Ectodermal cell (in vitro differentiated cells): ENCODE measurements around the gene COL8A1.

ENCODE experiments used
- H3K27ac ChIP-seq: 2 replicates; pipeline ENCODE4 v1.7.0; 2013; ENCODE audit warnings: mild to moderate bottlenecking, low read depth, low read length; ENCODE audit not compliant: insufficient read depth, poor library complexity, severe bottlenecking
- H3K27me3 ChIP-seq: 2 replicates; pipeline ENCODE4 v1.7.0; 2013; ENCODE audit warnings: mild to moderate bottlenecking, low read length; ENCODE audit not compliant: insufficient read depth, control insufficient read depth, poor library complexity, severe bottlenecking
- H3K36me3 ChIP-seq: one replicate; pipeline ENCODE4 v1.7.0; 2013; ENCODE audit warnings: low read length; ENCODE audit not compliant: control insufficient read depth, insufficient read depth
- H3K4me1 ChIP-seq: one replicate; pipeline ENCODE4 v1.7.0; 2013; ENCODE audit warnings: low read length; ENCODE audit not compliant: control insufficient read depth, insufficient read depth
- H3K4me3 ChIP-seq: 2 replicates; pipeline ENCODE4 v1.7.0; 2013; ENCODE audit warnings: low read depth, low read length, control low read depth; ENCODE audit not compliant: insufficient read depth
- H3K9me3 ChIP-seq: 2 replicates; pipeline ENCODE4 v1.7.0; 2013; ENCODE audit warnings: mild to moderate bottlenecking, low read length, moderate library complexity; ENCODE audit not compliant: control insufficient read depth
- WGBS, 2 experiments: methylation state at CpG; one replicate each; pipeline ENCODE4 v1.1.7; 2013; ENCODE audit warnings: missing lambda C conversion rate in 2 of 2; 5-methylcytosine and 5-hydroxymethylcytosine counted together

The COL8A1 gene

DNA sequence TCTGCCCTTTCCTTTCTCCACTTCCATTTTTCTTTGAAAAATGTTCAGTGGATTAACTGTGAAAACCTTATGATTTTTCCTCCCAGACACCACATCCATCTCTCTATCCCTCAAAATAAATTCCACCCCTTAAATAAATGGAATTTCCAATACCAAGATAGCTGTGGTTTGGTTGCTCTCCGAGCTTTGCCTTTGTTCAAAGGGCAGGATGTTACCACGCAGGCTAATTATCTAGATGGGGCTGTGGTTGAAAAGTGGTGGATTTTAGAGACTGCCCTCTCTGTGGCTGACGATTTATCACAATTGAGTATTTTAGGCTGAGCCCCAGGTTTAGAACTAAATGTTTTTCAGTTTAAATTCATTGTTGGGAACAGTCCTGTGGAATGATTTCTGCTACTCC is 142.4 kb downstream of the COL8A1 start:
- 84 to 91% methylated on average over 3 of the region's 3 CpGs for WGBS, 2 experiments
- no peaks in the 10 kb centered on the region for H3K9me3 ChIP-seq
- no peak overlapping the region for H3K27ac ChIP-seq
- no peaks in the 10 kb centered on the region for H3K4me1 ChIP-seq
- H3K36me3 ChIP-seq, result no peaks in the 10 kb centered on the region
- H3K4me3 ChIP-seq, result no peak overlapping the region
- H3K27me3 ChIP-seq, result no peaks in the 10 kb centered on the region

DNA sequence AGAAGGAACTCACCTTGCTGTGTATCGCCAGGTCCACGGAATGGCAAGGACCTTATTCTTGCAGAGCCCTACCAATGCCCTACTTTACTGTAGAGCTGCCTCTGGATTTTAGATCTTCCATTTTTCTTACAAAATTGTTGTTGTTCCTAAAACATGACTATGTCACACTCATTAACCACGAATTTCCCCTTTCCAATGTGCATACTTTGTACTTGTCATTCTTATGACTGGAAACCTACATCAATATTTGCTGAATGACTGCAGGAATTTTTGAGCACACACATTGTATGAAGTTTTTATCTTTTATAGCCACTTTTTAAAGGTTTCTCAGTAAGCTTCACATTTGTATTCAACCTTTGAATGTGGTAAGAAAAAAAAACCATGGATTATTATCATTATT is 143.4 kb downstream of the COL8A1 start:
- H3K4me1 ChIP-seq, result no peaks in the 10 kb centered on the region
- no peak overlapping the region for H3K4me3 ChIP-seq
- H3K36me3 ChIP-seq, result no peaks in the 10 kb centered on the region
- no peaks in the 10 kb centered on the region for H3K27me3 ChIP-seq
- H3K27ac ChIP-seq, result no peak overlapping the region
- no peaks in the 10 kb centered on the region for H3K9me3 ChIP-seq
- WGBS, 2 experiments, result 91 to 93% methylated on average over 3 of the region's 3 CpGs

- no peaks in the 10 kb centered on the region for H3K36me3 ChIP-seq
- no peak overlapping the region for H3K27ac ChIP-seq
- no peaks in the 10 kb centered on the region for H3K4me1 ChIP-seq
- H3K4me3 ChIP-seq, result no peak overlapping the region
- H3K27me3 ChIP-seq, result no peaks in the 10 kb centered on the region
- WGBS, 2 experiments, result 92 to 94% methylated on average over 4 to 5 of the region's 5 CpGs
- no peaks in the 10 kb centered on the region for H3K9me3 ChIP-seq
Observed at GRCh38 chr3:99783011-99783573, 144.7 kb downstream of the COL8A1 start.

GRCh38 chr3:99789011-99789721 is 150.8 kb downstream of the COL8A1 start:
- 44 to 55% methylated on average over 2 to 3 of the region's 3 CpGs for WGBS, 2 experiments
- H3K36me3 ChIP-seq, result no peaks in the 10 kb centered on the region
- no peak overlapping the region for H3K27ac ChIP-seq
- H3K27me3 ChIP-seq, result no peaks in the 10 kb centered on the region
- no peaks in the 10 kb centered on the region for H3K4me1 ChIP-seq
- H3K4me3 ChIP-seq, result no peak overlapping the region
- H3K9me3 ChIP-seq, result no peaks in the 10 kb centered on the region

DNA sequence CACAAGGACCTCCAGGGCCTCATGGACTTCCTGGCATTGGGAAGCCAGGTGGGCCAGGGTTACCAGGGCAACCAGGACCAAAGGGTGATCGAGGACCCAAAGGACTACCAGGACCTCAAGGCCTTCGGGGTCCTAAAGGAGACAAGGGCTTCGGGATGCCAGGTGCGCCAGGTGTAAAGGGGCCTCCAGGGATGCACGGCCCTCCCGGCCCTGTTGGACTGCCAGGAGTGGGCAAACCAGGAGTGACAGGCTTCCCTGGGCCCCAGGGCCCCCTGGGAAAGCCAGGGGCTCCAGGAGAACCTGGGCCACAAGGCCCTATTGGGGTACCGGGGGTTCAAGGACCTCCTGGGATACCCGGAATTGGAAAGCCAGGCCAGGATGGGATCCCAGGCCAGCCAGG is 156.1 kb downstream of the COL8A1 start:
- Histone ChIP-seq H3K36me3 (no peaks in the 10 kb centered on the region), H3K4me1 (no peaks in the 10 kb centered on the region), H3K27ac (no peak overlapping the region), H3K27me3 (no peaks in the 10 kb centered on the region), H3K9me3 (no peaks in the 10 kb centered on the region), H3K4me3 (no peak overlapping the region)
- 94% methylated on average over 8 of the region's 8 CpGs for WGBS, 2 experiments

- H3K4me1 ChIP-seq, result no peaks in the 10 kb centered on the region
- H3K27ac ChIP-seq, result no peak overlapping the region
- no peaks in the 10 kb centered on the region for H3K27me3 ChIP-seq
- 93 to 95% methylated on average over 15 of the region's 15 CpGs for WGBS, 2 experiments
- H3K9me3 ChIP-seq, result no peaks in the 10 kb centered on the region
- H3K36me3 ChIP-seq, result no peaks in the 10 kb centered on the region
- H3K4me3 ChIP-seq, result no peak overlapping the region
Observed at GRCh38 chr3:99795573-99795972, 157.2 kb downstream of the COL8A1 start.

DNA sequence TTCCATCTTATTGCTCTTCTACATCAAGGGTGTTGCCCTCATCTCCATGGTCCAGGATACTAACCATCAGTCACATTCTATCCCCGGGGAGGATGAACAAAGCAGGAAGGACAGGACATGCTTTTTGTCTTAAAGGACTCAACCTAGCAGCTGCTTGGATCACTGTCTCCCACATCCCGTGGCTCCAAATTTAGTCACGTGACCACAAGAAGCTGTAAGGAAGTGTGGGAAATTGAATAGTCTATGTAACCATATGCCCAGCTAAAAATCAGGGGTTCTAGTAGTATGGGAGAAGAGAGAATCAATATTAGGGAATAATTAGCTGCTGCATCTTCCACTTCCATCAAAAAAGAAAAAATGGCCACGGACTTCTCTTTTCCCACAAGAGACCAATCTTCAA is 161.0 kb downstream of the COL8A1 start:
- 89 to 90% methylated on average over 3 of the region's 4 CpGs for WGBS, 2 experiments
- Histone ChIP-seq H3K27ac (no peak overlapping the region), H3K4me1 (no peaks in the 10 kb centered on the region), H3K9me3 (peaks cover 3% of the 10 kb centered on the region), H3K36me3 (no peaks in the 10 kb centered on the region), H3K4me3 (no peak overlapping the region), H3K27me3 (no peaks in the 10 kb centered on the region)

DNA sequence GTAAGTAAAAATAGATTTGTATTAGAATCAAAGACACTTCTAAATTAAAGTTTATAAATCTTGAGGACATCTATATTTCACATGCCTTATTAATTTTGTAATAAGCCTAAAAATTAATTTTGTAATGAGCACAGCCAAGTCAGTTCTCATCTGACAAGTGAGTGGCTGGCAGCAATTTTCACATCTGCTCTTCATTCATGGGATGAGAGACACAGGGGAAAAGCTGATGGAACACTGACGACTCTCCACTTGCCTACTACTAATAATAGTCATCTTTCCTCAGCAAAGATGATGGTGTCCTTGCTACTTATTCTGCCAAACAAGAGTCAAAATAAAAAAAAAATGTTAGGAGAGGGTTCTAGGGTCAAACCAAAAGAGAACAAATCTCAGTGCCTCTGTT is 164.9 kb downstream of the COL8A1 start:
- Histone ChIP-seq H3K27me3 (no peaks in the 10 kb centered on the region), H3K27ac (no peak overlapping the region), H3K9me3 (peaks cover 3% of the 10 kb centered on the region), H3K36me3 (no peaks in the 10 kb centered on the region), H3K4me3 (no peak overlapping the region), H3K4me1 (no peaks in the 10 kb centered on the region)
- 92% methylated on average over 1 of the region's 1 CpG; no CpG with 5 or more reads in 1 of the 2 experiments for WGBS, 2 experiments

DNA sequence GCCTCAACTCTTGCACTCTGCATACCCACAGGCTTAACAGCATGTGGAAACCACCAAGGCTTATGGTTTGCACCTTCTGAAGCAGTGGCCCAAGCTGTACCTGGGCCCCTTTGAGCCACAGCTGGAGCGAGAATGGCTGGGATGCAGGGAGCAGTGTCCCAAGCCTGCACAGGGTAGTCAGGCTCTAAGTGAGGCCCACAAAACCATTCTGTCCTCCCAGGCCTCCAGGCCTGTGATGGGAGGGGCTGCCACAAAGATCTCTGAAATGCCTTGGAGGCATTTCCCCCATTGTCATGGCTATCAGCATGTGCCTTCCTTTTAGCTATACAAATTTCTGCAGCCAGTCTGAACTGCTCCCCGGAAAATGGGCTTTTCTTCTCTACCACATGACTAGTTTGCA is 166.8 kb downstream of the COL8A1 start:
- Histone ChIP-seq H3K4me1 (no peaks in the 10 kb centered on the region), H3K36me3 (no peaks in the 10 kb centered on the region), H3K27ac (no peak overlapping the region), H3K4me3 (no peak overlapping the region), H3K27me3 (no peaks in the 10 kb centered on the region), H3K9me3 (peaks cover 3% of the 10 kb centered on the region)
- 91 to 94% methylated on average over 2 of the region's 2 CpGs for WGBS, 2 experiments

- H3K36me3 ChIP-seq, result no peaks in the 10 kb centered on the region
- no peak overlapping the region for H3K27ac ChIP-seq
- H3K4me3 ChIP-seq, result no peak overlapping the region
- 51 to 53% methylated on average over 4 of the region's 4 CpGs for WGBS, 2 experiments
- H3K4me1 ChIP-seq, result no peaks in the 10 kb centered on the region
- H3K27me3 ChIP-seq, result no peaks in the 10 kb centered on the region
- peaks cover 3% of the 10 kb centered on the region for H3K9me3 ChIP-seq
Observed at GRCh38 chr3:99808163-99808794, 169.9 kb downstream of the COL8A1 start.
